ENCODE results near the gene FAM193A.
A peak's percentile ranks its signal among the peaks of the same experiment; 100 is the strongest.

FAM193A gene

GRCh38 chr4:2745981-2746806 is 209.7 kb downstream of the FAM193A start:
- H3K4me3 ChIP-seq (ENCODE audit: low read depth, low read length) = peak overlapping the region; percentile 40
- TF ChIP-seq, protein P1, sequence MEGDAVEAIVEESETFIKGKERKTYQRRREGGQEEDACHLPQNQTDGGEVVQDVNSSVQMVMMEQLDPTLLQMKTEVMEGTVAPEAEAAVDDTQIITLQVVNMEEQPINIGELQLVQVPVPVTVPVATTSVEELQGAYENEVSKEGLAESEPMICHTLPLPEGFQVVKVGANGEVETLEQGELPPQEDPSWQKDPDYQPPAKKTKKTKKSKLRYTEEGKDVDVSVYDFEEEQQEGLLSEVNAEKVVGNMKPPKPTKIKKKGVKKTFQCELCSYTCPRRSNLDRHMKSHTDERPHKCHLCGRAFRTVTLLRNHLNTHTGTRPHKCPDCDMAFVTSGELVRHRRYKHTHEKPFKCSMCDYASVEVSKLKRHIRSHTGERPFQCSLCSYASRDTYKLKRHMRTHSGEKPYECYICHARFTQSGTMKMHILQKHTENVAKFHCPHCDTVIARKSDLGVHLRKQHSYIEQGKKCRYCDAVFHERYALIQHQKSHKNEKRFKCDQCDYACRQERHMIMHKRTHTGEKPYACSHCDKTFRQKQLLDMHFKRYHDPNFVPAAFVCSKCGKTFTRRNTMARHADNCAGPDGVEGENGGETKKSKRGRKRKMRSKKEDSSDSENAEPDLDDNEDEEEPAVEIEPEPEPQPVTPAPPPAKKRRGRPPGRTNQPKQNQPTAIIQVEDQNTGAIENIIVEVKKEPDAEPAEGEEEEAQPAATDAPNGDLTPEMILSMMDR (IDR thresholded peaks at IDR 0.05; ENCODE audit: borderline replicate concordance, insufficient read depth, low read depth, low read length) = no peak

DNA sequence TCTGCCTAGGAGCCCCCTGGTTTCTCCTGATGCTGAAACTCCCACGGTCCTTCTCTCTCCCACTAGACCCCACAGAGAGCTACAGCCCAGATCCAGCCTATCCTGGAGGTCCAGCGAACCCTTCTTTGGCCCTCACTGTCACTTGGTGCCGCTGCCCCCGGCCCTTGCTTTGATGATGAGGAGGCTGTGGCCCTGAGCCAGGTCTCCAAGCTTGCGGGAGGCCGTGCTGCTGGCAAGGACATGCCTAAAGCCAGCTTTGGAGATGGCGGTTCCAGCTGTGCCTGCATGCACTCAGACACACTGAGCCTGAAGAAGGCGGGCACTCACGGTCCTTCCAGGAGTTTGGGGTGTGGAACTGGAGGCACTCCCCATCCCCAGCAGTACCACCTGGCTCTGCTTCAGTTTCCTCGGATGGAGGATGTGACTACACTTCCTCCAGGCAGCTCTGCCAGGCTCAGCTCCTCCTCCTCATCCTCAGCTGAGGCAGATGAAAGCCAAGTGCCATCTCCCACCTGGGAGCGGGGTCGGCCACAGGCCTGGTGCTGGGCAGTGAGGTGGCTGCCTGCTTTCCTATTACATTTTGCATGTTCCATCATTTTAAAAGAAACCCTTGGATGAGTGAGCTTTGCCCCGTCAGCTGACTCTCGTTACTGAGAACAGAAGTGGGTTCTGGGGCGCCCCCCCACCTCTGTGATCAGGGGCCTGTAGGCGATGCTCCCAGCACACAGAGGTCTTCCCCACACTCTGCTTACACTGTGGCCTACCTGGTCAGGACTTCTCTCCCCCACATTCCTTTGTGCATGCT is 210.6 kb downstream of the FAM193A start:
- peak overlapping the region; percentile 40 for H3K4me3 ChIP-seq (ENCODE audit: low read depth, low read length)
- TF ChIP-seq, protein P1 (IDR thresholded peaks at IDR 0.05; ENCODE audit: borderline replicate concordance, insufficient read depth, low read depth, low read length) = no peak

DNA sequence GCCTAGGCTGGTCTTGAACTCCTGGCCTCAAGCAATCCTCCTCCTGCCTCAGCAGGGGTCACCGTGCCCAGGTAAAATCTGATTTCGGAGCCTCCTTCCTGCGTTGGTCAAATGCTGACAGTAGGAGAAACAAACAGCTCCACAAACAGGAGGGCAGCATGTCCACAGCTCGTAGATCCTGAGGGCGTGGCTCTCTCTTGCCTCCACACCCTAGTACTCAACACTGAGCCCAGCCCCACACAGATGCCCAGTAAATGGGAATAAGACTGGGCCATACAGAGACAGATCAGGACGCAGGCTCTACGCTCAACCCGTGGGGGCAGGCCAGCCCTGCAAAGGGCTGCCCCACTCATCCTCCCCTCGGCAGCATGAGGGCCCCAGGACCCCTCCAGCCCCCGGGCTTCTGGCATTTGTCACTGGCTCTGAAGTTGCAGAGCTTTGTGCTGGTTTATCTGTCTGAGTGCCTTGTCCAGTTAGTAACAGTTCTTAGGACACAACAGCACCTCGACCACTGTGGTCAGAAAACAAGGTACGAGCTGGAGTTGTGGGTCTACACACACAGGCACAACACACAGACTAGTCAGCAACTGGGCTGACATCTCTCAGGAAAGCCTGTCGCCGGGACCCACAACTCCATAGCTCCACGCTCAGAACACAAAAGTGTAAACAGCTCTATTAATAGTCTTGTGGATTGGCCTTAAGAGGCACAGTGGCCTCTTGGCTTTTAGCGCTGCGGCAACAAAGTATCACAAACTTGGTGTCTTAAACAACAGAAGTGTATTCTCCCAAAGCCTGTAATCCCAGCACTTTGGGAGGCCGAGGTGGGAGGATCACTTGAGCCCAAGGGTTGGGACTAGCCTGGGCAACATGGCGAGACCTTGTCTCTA is 214.5 kb downstream of the FAM193A start:
- TF ChIP-seq, protein P1 (IDR thresholded peaks at IDR 0.05; ENCODE audit: borderline replicate concordance, insufficient read depth, low read depth, low read length) = no peak
- no peak overlapping the region for H3K4me3 ChIP-seq (ENCODE audit: low read depth, low read length)

DNA sequence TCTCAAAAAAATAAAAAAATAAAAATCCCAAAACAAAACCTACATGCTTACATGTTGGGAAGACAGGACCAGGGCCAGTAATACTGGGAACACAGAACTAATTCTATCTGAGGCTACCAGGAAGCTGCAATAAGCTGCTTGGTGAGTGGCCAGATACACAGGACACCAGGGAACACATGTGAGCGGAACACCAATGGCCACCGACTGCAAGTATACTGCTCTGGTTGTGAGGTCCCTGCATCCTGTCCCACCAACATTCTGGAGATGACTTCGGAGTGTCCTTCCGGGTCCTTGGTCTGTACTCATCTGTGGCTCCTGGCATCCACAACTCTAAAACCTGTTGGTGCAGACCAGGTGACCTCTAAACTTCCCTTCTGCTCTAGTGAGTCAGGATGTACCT is 217.0 kb downstream of the FAM193A start:
- TF ChIP-seq, protein P1 (IDR thresholded peaks at IDR 0.05; ENCODE audit: borderline replicate concordance, insufficient read depth, low read depth, low read length) = no peak
- no peak overlapping the region for H3K4me3 ChIP-seq (ENCODE audit: low read depth, low read length)

DNA sequence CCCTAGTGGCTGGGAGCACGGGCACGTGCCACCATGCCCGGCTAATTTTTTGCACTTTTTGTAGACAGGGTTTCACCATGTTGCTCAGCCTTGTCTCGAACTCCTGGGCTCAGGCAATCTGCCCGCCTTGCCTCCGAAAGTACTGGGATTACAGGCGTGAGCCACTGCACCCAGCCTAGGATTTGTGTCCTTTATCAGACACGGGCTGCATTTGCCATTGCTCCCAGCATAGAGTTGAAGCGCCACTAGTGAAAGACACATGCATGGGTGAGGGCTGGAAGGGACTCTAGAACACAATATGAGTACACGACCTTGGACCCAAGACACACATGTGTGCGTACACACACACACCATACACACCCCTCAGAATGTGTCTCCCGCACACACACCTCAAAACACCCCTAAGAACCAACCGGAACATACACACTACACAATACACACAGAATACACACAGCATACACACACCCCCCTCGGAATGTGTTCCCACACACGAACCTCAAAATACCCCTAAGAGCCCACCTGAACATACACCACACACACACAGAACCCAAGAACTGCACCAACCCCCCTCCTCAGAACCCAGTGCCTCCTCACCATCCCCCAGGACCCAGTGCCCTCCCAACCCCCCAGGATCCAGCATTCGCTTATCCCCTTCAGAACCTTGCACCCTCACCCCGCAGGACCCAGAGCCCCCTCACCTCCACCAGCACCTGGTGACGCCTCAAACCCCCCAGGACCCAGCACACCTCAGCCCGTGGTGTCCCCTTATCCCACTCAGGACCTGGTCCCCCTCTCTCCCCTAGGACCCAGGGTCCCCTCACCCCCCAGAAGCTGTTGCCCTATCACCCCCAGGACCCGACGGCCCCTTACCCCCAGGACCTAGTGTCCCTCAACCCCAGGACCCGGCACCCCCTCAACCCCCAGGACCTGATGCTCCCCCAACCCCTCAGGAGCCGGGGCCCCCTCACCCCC is 218.7 kb downstream of the FAM193A start:
- TF ChIP-seq, protein P1 (IDR thresholded peaks at IDR 0.05; ENCODE audit: borderline replicate concordance, insufficient read depth, low read depth, low read length) = no peak
- peak overlapping the region; percentile 79 for H3K4me3 ChIP-seq (ENCODE audit: low read depth, low read length)

All from GM12875 (cell line).